RWPE1 (cell line): ENCODE results near the gene RXRB.

Source experiments
- CTCF ChIA-PET: fragments of 350-600 bp; sonication (Branson Sonifier 250); formaldehyde crosslinking; extraction: SDS; loops from one replicate; lab custom pipeline; 2021; lab: Yijun Ruan, JAX
- POLR2A ChIA-PET: fragments of 400-600 bp; formaldehyde crosslinking; extraction: SDS; loops from one replicate; lab custom pipeline; 2020; ENCODE audit warnings: antibody characterized with exemption; ENCODE audit not compliant: low non-redundant PET; lab: Yijun Ruan, JAX
- DNase-seq: peaks from one replicate; pipeline ENCODE4 v3.0.0; 2012; ENCODE audit warnings: low spot score
- H3K27ac ChIP-seq: fragments of 450-650 bp; 2 replicates; pipeline ENCODE4 v1.5.1; 2017
- CTCF ChIP-seq: fragments of 450-650 bp; conservative IDR thresholded peaks from 2 replicates; pipeline ENCODE4 v1.5.1; 2017; ENCODE audit warnings: low read depth, mild to moderate bottlenecking

RXRB gene

GRCh38 chr6:33200219-33201146 lies at the start of gene RXRB, which contains the start of gene SLC39A7:
RXRB (minus strand) TSS chr6:33200665; CDS start chr6:33200476, 189 bp downstream.
SLC39A7 (plus strand) TSS chr6:33200867; CDS start chr6:33201246, 379 bp downstream.
- TF ChIP-seq CTCF = no peak
- H3K27ac ChIP-seq = peak within 1 kb of the TSS; percentile 94
- CTCF ChIA-PET = interaction anchor here (0.5 kb wide), 1 partner anchor 48 kb away, joined by 3 read pairs; no protein-coding TSS in a partner anchor
- DNase-seq = peak; percentile 99
- POLR2A ChIA-PET = interaction anchor here (0.7 kb wide), 1 partner anchor 77 kb away, joined by 3 read pairs; no protein-coding TSS in a partner anchor

GRCh38 chr6:33249732-33250630 lies 49.5 kb upstream of the RXRB start:
- H3K27ac ChIP-seq = peak overlapping the region; percentile 99
- CTCF ChIA-PET = interaction anchor here (1.9 to 2.0 kb wide), 2 partner anchors 11 to 88 kb away, joined by 9 to 15 read pairs; no protein-coding TSS in a partner anchor
- peak; percentile 55 for DNase-seq
- POLR2A ChIA-PET = interaction anchor here (0.7 to 1.8 kb wide), 3 partner anchors 22 to 278 kb away, joined by 3 to 8 read pairs (median 4); partner anchors contain the start of genes RPS18 and VPS52
- TF ChIP-seq CTCF = no peak

- no peak for TF ChIP-seq CTCF
- DNase-seq = peak; percentile 93
These were observed 48.7 kb upstream of the RXRB start for GRCh38 chr6:33248932-33249731.

GRCh38 chr6:33248643-33248931 lies 48.1 kb upstream of the RXRB start:
- ChIA-PET POLR2A (interaction anchor here (1.0 kb wide), 1 partner anchor 51 kb away, joined by 3 read pairs; no protein-coding TSS in a partner anchor), CTCF (interaction anchor here (0.5 to 2.2 kb wide), 22 partner anchors 9 to 390 kb away, joined by 3 to 15 read pairs (median 4); partner anchors contain the start of genes BRD2, HSD17B8, RING1 and RXRB)
- peak overlapping the region; percentile 99 for H3K27ac ChIP-seq
- peak; percentile 65 for TF ChIP-seq CTCF
- peak; percentile 24 for DNase-seq

More at GRCh38 chr6:33248932-33249731, 48.7 kb upstream of the RXRB start:
- ChIA-PET CTCF (interaction anchor here (0.5 to 2.2 kb wide), 21 partner anchors 10 to 391 kb away, joined by 3 to 15 read pairs (median 4); partner anchors contain the start of genes BRD2, HSD17B8 and RING1), POLR2A (interaction anchor here (0.7 to 1.8 kb wide), 3 partner anchors 23 to 278 kb away, joined by 3 to 8 read pairs (median 4); partner anchors contain the start of genes RPS18 and VPS52)
- peak overlapping the region; percentile 99 for H3K27ac ChIP-seq

- peak overlapping the region; percentile 99 for H3K27ac ChIP-seq
- TF ChIP-seq CTCF = peak; percentile 89
- peak; percentile 60 for DNase-seq
- CTCF ChIA-PET = interaction anchor here (0.5 to 2.2 kb wide), 27 partner anchors 9 to 390 kb away, joined by 3 to 15 read pairs (median 4); partner anchors contain the start of genes BRD2, HLA-DOA, HSD17B8 and RING1
- POLR2A ChIA-PET = interaction anchor here (0.6 to 1.0 kb wide), 2 partner anchors 40 to 50 kb away, joined by 3 to 5 read pairs; partner anchors contain the start of gene RING1
These were observed 47.6 kb upstream of the RXRB start for GRCh38 chr6:33247977-33248642.
